Erythroblast (primary cell): ENCODE results near the gene ZNF625.
"Not testable (repeated sequence)": the region's sequence is repeated elsewhere in the genome, so short reads cannot be mapped to it uniquely, and the experiment has no call there.

ENCODE experiments used
- DNase-seq, 2 experiments: peaks; one replicate each; lab custom pipeline; 2025; lab: John Stamatoyannopoulos, UW
- GATA1 ChIP-seq: IDR thresholded peaks from 2 replicates; pipeline ENCODE4 v1.6.1; 2011; ENCODE audit warnings: low read depth, mild to moderate bottlenecking, control low read depth, low read length, moderate library complexity
- POLR2A ChIP-seq: IDR thresholded peaks from 2 replicates; pipeline ENCODE4 v1.6.1; 2011; ENCODE audit warnings: mild to moderate bottlenecking, low read length

The ZNF625 gene

GRCh38 chr19:12111943-12112637, 44.4 kb downstream of the ZNF625 start:
- no peak for TF ChIP-seq POLR2A
- no peak for TF ChIP-seq GATA1
- peak in 1 of 2 experiments; percentile 16 for DNase-seq

- no peak for DNase-seq
Observed at GRCh38 chr19:12111176-12111575, 45.4 kb downstream of the ZNF625 start.

GRCh38 chr19:12103909-12104308, 52.6 kb downstream of the ZNF625 start:
- not testable (repeated sequence) for DNase-seq

More at GRCh38 chr19:12111176-12111575, 45.4 kb downstream of the ZNF625 start:
- no peak for TF ChIP-seq GATA1
- TF ChIP-seq POLR2A, result no peak

GRCh38 chr19:12098040-12098439, 58.5 kb downstream of the ZNF625 start:
- TF ChIP-seq GATA1, result no peak
- no peak for TF ChIP-seq POLR2A
- no peak for DNase-seq

GRCh38 chr19:12095111-12095790, 61.3 kb downstream of the ZNF625 start:
- no peak for TF ChIP-seq GATA1
- TF ChIP-seq POLR2A, result no peak
- DNase-seq, result no peak
